ENCODE results near the gene LIME1. TPM values are rescaled to one million over a fixed set of nuclear protein-coding genes. Genes with fewer than 3 reads are reported as not detected.
"Not testable (repeated sequence)": the region's sequence is repeated elsewhere in the genome, so short reads cannot be mapped to it uniquely, and the experiment has no call there.

LIME1 gene
- total RNA-seq, 2 experiments from 2014 or later: 181 to 186 TPM

- Mint-ChIP-seq H3K4me3 (no peak overlapping the region), H3K9me3 (no peaks in the 10 kb centered on the region), H3K36me3 (ENCODE audit: low read depth) (no peaks in the 10 kb centered on the region), H3K27me3 (peaks cover 2% of the 10 kb centered on the region), H3K4me1 (no peaks in the 10 kb centered on the region), H3K27ac (no peak overlapping the region)
- CTCF ChIA-PET: no interaction called here
- POLR2A ChIA-PET: no interaction called here
- DNase-seq: no peak
Measured at GRCh38 chr20:63771046-63771707, 34.7 kb downstream of the LIME1 start.

GRCh38 chr20:63772781-63773518, 36.5 kb downstream of the LIME1 start:
- Mint-ChIP-seq H3K36me3 (ENCODE audit: low read depth) (no peaks in the 10 kb centered on the region), H3K9me3 (no peaks in the 10 kb centered on the region), H3K27me3 (peaks cover 2% of the 10 kb centered on the region), H3K4me3 (no peak overlapping the region), H3K4me1 (no peaks in the 10 kb centered on the region), H3K27ac (no peak overlapping the region)
- DNase-seq: no peak
- ChIA-PET CTCF (no interaction called here), POLR2A (no interaction called here)

DNA sequence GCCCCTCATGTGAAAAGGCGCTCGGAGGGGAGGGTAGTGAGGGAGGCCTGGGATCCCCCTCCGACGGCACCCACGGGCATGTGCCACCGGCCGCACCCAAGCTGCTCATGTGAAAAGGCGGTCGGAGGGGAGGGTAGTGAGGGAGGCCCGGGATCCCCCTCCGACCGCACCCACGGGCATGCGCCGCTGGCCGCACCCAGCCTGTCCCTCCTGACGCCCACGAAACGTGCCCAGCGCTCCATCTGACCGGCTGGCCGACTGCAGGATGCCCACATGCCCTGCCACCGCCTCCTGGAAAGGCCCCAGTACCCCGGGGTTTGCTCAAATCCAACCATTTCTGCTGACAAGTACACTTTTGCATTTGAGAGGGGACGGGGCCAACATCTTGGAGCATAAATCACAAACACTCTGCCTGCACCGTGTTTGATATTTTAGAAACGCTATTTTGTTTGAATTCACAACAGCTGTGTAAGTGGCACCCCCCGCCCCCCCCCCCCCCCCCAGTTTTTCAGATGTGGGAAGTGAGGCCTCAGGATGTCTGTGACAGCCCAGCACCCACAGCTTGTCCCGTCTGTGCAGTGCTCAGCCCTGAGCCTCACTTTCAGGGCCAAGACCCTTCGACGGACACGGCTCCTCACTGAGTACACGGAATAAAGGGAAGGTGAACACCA, 37.2 kb downstream of the LIME1 start:
- Mint-ChIP-seq H3K27me3 (peaks cover 2% of the 10 kb centered on the region), H3K36me3 (ENCODE audit: low read depth) (no peaks in the 10 kb centered on the region), H3K9me3 (no peaks in the 10 kb centered on the region), H3K4me1 (no peaks in the 10 kb centered on the region), H3K4me3 (no peak overlapping the region), H3K27ac (no peak overlapping the region)
- ChIA-PET CTCF (interaction anchor here (1.5 kb wide), 1 partner anchor 11 kb away, joined by 3 read pairs; no protein-coding TSS in a partner anchor), POLR2A (no interaction called here)
- no peak for DNase-seq

- no peak overlapping the region for H3K4me3 Mint-ChIP-seq
- no peaks in the 10 kb centered on the region for H3K36me3 Mint-ChIP-seq (ENCODE audit: low read depth)
- H3K27ac Mint-ChIP-seq: no peak overlapping the region
- ChIA-PET POLR2A (no interaction called here), CTCF (interaction anchor here (1.1 to 1.5 kb wide), 2 partner anchors 10 to 12 kb away, joined by 3 read pairs; no protein-coding TSS in a partner anchor)
- no peaks in the 10 kb centered on the region for H3K9me3 Mint-ChIP-seq
- H3K4me1 Mint-ChIP-seq: no peaks in the 10 kb centered on the region
- H3K27me3 Mint-ChIP-seq: peaks cover 2% of the 10 kb centered on the region
- no peak for DNase-seq
Measured at GRCh38 chr20:63774306-63774705, 37.8 kb downstream of the LIME1 start.

DNA sequence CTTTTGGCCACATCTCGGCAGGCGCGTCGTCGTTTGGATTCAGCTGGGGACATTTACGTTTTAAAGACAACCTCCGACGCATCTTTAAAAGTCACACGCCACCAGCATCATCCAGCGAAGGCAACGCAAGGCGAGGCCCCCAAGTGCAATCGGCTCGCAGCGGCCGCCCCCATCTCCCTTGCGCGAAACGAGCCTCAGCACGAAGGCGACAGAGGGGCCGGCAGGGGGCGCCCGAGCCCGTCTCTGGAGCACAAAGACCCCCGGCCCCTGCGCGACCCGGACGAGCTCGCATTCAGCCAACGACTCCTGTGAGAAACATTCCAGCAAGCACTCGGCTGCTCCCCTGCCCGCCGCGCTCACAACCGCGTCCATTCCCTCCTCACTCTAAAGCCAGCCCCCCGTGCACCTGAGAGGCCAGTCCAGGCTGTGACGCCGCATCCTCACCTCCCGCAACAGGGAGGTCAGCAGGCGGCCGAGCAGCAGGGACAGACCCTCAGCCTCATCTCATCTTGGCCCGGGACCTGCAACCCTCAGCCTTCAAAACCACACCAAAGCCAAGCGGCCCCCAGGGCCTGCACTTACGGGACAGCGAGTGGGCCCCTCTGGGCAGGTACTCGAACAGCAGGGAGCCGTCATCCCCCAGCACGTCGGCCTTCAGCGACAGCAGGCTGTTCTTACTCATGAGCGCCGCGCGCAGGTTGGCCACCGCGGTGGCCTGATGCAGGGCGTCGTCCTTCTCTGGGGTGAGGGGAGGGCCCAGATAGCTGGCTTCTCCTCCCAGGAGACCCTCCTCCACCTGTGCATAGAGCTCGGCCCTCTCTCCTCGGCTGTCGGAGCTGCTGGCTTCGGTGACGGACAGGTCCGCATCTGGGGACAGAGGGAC, 38.9 kb downstream of the LIME1 start:
- Mint-ChIP-seq H3K4me3 (no peak overlapping the region), H3K9me3 (no peaks in the 10 kb centered on the region), H3K27ac (no peak overlapping the region), H3K27me3 (peaks cover 2% of the 10 kb centered on the region), H3K4me1 (no peaks in the 10 kb centered on the region), H3K36me3 (ENCODE audit: low read depth) (no peaks in the 10 kb centered on the region)
- no peak for DNase-seq
- POLR2A ChIA-PET: no interaction called here
- CTCF ChIA-PET: interaction anchor here (1.1 to 1.5 kb wide), 2 partner anchors 9 to 11 kb away, joined by 3 read pairs; no protein-coding TSS in a partner anchor

DNA sequence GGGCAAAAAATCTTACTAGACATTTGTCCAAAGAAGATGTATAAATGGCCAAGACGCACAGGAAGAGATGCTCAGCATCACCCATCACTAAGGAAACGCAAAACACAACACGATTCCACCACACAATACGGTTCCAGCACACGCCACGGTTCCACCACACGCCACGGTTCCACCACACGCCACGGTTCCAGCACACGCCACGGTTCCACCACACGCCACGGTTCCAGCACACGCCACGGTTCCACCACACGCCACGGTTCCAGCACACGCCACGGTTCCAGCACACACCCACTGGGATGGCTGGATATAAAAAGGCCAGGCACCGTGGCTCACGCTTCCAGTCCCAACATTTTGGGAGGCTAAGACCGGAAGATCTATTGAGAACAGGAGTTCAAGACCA, 40.4 kb downstream of the LIME1 start:
- H3K36me3 Mint-ChIP-seq (ENCODE audit: low read depth); H3K4me1 Mint-ChIP-seq; DNase-seq; H3K27me3 Mint-ChIP-seq; H3K4me3 Mint-ChIP-seq; POLR2A ChIA-PET; H3K27ac Mint-ChIP-seq; CTCF ChIA-PET; H3K9me3 Mint-ChIP-seq: not testable (repeated sequence)

- H3K4me3 Mint-ChIP-seq: no peak overlapping the region
- H3K27me3 Mint-ChIP-seq: peaks cover 2% of the 10 kb centered on the region
- no peaks in the 10 kb centered on the region for H3K9me3 Mint-ChIP-seq
- H3K27ac Mint-ChIP-seq: no peak overlapping the region
- H3K36me3 Mint-ChIP-seq (ENCODE audit: low read depth): no peaks in the 10 kb centered on the region
- peaks cover 11% of the 10 kb centered on the region for H3K4me1 Mint-ChIP-seq
- no peak for DNase-seq
- POLR2A ChIA-PET: no interaction called here
- CTCF ChIA-PET: no interaction called here
Measured at GRCh38 chr20:63777614-63778013, 41.1 kb downstream of the LIME1 start.

DNA sequence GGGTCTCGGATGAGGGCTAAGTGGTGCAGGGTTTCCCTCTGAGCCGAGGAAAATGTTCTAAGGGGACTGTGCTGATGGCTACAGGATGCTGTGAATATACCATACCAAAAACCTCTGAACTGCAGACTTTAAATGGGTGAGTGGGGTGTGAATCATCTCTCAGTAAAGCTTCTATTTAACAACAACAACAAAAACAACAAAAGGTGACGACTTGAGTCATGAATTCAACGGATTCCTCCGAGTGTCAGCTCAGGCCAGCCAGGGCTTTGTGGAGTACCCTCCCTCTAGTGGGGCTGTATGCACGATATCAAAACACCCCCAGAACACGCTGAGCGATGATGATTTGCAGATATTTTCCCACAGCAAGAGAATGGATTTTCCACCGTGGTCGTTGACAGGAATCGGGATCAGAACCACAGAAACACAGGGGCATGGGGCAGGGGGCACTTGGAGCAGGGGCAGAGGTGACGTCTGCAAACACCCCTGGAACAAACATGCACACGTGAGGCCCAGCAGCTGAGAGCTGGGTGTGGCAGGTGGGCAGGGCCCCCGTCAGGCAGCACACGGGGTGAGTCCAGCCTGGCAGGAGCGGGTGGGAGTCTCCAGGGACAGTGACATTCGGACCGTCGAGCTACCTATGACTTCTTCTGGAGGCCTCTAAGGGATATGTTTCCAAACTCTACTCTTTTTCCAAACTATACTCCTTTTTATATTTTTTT, 41.7 kb downstream of the LIME1 start:
- ChIA-PET CTCF (interaction anchor here (0.6 to 1.9 kb wide), 3 partner anchors 94 to 261 kb away, joined by 3 to 5 read pairs (median 3); no protein-coding TSS in a partner anchor), POLR2A (interaction anchor here (1.0 kb wide), 1 partner anchor 184 kb away, joined by 3 read pairs; no protein-coding TSS in a partner anchor)
- Mint-ChIP-seq H3K4me1 (peaks cover 12% of the 10 kb centered on the region), H3K9me3 (no peaks in the 10 kb centered on the region), H3K27ac (no peak overlapping the region), H3K27me3 (peaks cover 2% of the 10 kb centered on the region), H3K36me3 (ENCODE audit: low read depth) (no peaks in the 10 kb centered on the region), H3K4me3 (no peak overlapping the region)
- no peak for DNase-seq

GRCh38 chr20:63778857-63779256, 42.4 kb downstream of the LIME1 start:
- Mint-ChIP-seq H3K27me3 (peaks cover 2% of the 10 kb centered on the region), H3K9me3 (no peaks in the 10 kb centered on the region), H3K4me3 (no peak overlapping the region), H3K27ac (no peak overlapping the region), H3K36me3 (ENCODE audit: low read depth) (no peaks in the 10 kb centered on the region), H3K4me1 (peaks cover 12% of the 10 kb centered on the region)
- ChIA-PET CTCF (interaction anchor here (0.6 to 1.9 kb wide), 3 partner anchors 94 to 260 kb away, joined by 3 to 5 read pairs (median 3); no protein-coding TSS in a partner anchor), POLR2A (interaction anchor here (1.0 kb wide), 1 partner anchor 183 kb away, joined by 3 read pairs; no protein-coding TSS in a partner anchor)
- DNase-seq: no peak

- ChIA-PET CTCF (interaction anchor here (0.6 kb wide), 1 partner anchor 20 kb away, joined by 3 read pairs; no protein-coding TSS in a partner anchor), POLR2A (no interaction called here)
- Mint-ChIP-seq H3K4me3 (no peak overlapping the region), H3K27ac (no peak overlapping the region), H3K9me3 (no peaks in the 10 kb centered on the region), H3K27me3 (no peaks in the 10 kb centered on the region), H3K4me1 (peaks cover 14% of the 10 kb centered on the region), H3K36me3 (ENCODE audit: low read depth) (no peaks in the 10 kb centered on the region)
- DNase-seq: no peak
Measured at GRCh38 chr20:63781181-63781580, 44.7 kb downstream of the LIME1 start.

GRCh38 chr20:63782051-63782471, 45.6 kb downstream of the LIME1 start:
- POLR2A ChIA-PET: no interaction called here
- Mint-ChIP-seq H3K27ac (no peak overlapping the region), H3K27me3 (no peaks in the 10 kb centered on the region), H3K9me3 (no peaks in the 10 kb centered on the region), H3K4me3 (no peak overlapping the region), H3K4me1 (peaks cover 17% of the 10 kb centered on the region), H3K36me3 (ENCODE audit: low read depth) (no peaks in the 10 kb centered on the region)
- DNase-seq: peak; percentile 59
- CTCF ChIA-PET: interaction anchor here (0.6 to 1.1 kb wide), 2 partner anchors 20 to 192 kb away, joined by 3 read pairs; no protein-coding TSS in a partner anchor

DNA sequence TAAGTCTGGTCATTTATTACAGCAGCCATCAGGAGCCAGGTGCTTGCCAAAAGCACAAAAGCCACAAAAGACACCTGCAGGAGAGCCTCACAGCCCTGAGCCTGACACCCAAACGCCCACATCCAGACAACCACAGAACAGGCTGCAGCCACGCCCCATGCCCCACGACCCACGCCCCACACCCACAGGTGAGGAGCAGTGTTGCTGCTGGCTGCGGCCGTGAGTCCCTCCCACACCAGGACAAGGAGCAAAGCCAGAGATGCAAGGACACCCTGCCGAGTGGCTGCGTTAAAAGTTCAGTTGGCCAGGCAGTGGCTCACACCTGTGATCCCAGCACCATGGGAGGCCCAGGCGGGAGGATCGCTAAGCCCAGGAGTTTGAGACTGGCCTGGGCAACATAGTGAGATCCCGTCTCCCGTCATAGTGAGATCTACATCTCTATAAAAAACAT, 46.1 kb downstream of the LIME1 start:
- peaks cover 17% of the 10 kb centered on the region for H3K4me1 Mint-ChIP-seq
- ChIA-PET CTCF (interaction anchor here (1.1 kb wide), 1 partner anchor 192 kb away, joined by 3 read pairs; no protein-coding TSS in a partner anchor), POLR2A (no interaction called here)
- H3K9me3 Mint-ChIP-seq: no peaks in the 10 kb centered on the region
- peaks cover 2% of the 10 kb centered on the region for H3K27me3 Mint-ChIP-seq
- no peak overlapping the region for H3K27ac Mint-ChIP-seq
- H3K4me3 Mint-ChIP-seq: no peak overlapping the region
- no peak for DNase-seq
- no peaks in the 10 kb centered on the region for H3K36me3 Mint-ChIP-seq (ENCODE audit: low read depth)
